ENCODE results near the gene DNM1L. TPM values are rescaled to one million over a fixed set of nuclear protein-coding genes. Genes with fewer than 3 reads are reported as not detected.
A peak's percentile ranks its signal among the peaks of the same experiment; 100 is the strongest.

Gene DNM1L
- total RNA-seq (10 to 100 TPM; 69.5 to 82.8 TPM), total RNA-seq (90.9 to 116 reads per million in 2 donors)

- no peaks in the 10 kb centered on the region for H3K27me3 Mint-ChIP-seq
- peak; percentile 88 to 89 (median 89) for DNase-seq
- H3K4me1 Mint-ChIP-seq = peaks cover 15% of the 10 kb centered on the region
- no peaks in the 10 kb centered on the region for H3K36me3 Mint-ChIP-seq (ENCODE audit: low read depth)
- H3K4me3 Mint-ChIP-seq = peak within 1 kb of the TSS; percentile 91
- H3K27ac Mint-ChIP-seq = peak within 1 kb of the TSS; percentile 81
- ATAC-seq = peak; percentile 99
- no peaks in the 10 kb centered on the region for H3K9me3 ChIP-seq (ENCODE audit: control insufficient read depth, low read length, poor library complexity, severe bottlenecking)
Measured at GRCh38 chr12:32679091-32679919, at the start of gene DNM1L. Gene DNM1L, plus strand, starts transcription at chr12:32679301. Its CDS starts 63 bp downstream, at chr12:32679364.

GRCh38 chr12:32641287-32641901 is 37.7 kb upstream of the DNM1L start:
- no peaks in the 10 kb centered on the region for H3K27me3 Mint-ChIP-seq
- H3K27ac Mint-ChIP-seq = no peak overlapping the region
- H3K4me3 Mint-ChIP-seq = no peak overlapping the region
- peaks cover 2% of the 10 kb centered on the region for H3K36me3 Mint-ChIP-seq (ENCODE audit: low read depth)
- DNase-seq = no peak
- no peaks in the 10 kb centered on the region for H3K4me1 Mint-ChIP-seq
- no peaks in the 10 kb centered on the region for H3K9me3 ChIP-seq (ENCODE audit: control insufficient read depth, low read length, poor library complexity, severe bottlenecking)
- no peak for ATAC-seq

- DNase-seq (no peak), ATAC-seq (no peak)
- H3K9me3 ChIP-seq (ENCODE audit: control insufficient read depth, low read length, poor library complexity, severe bottlenecking) = peaks cover 3% of the 10 kb centered on the region
- Mint-ChIP-seq H3K27me3 (peaks cover 15% of the 10 kb centered on the region), H3K27ac (no peak overlapping the region), H3K4me3 (no peak overlapping the region), H3K36me3 (ENCODE audit: low read depth) (peaks cover 5% of the 10 kb centered on the region), H3K4me1 (no peaks in the 10 kb centered on the region)
Measured at GRCh38 chr12:32644431-32644830, 34.7 kb upstream of the DNM1L start.

- H3K36me3 Mint-ChIP-seq (ENCODE audit: low read depth) = peaks cover 5% of the 10 kb centered on the region
- H3K27ac Mint-ChIP-seq = no peak overlapping the region
- no peak overlapping the region for H3K4me3 Mint-ChIP-seq
- H3K9me3 ChIP-seq (ENCODE audit: control insufficient read depth, low read length, poor library complexity, severe bottlenecking) = peaks cover 3% of the 10 kb centered on the region
- DNase-seq = no peak
- ATAC-seq = no peak
- no peaks in the 10 kb centered on the region for H3K4me1 Mint-ChIP-seq
- peaks cover 20% of the 10 kb centered on the region for H3K27me3 Mint-ChIP-seq
Measured at GRCh38 chr12:32647275-32647674, 31.8 kb upstream of the DNM1L start.

GRCh38 chr12:32650508-32650907 is 28.6 kb upstream of the DNM1L start:
- peaks cover 3% of the 10 kb centered on the region for H3K9me3 ChIP-seq (ENCODE audit: control insufficient read depth, low read length, poor library complexity, severe bottlenecking)
- no peak for ATAC-seq
- no peaks in the 10 kb centered on the region for H3K4me1 Mint-ChIP-seq
- H3K27ac Mint-ChIP-seq = no peak overlapping the region
- no peak overlapping the region for H3K4me3 Mint-ChIP-seq
- H3K27me3 Mint-ChIP-seq = peaks cover 20% of the 10 kb centered on the region
- H3K36me3 Mint-ChIP-seq (ENCODE audit: low read depth) = peaks cover 5% of the 10 kb centered on the region
- DNase-seq = no peak

DNA sequence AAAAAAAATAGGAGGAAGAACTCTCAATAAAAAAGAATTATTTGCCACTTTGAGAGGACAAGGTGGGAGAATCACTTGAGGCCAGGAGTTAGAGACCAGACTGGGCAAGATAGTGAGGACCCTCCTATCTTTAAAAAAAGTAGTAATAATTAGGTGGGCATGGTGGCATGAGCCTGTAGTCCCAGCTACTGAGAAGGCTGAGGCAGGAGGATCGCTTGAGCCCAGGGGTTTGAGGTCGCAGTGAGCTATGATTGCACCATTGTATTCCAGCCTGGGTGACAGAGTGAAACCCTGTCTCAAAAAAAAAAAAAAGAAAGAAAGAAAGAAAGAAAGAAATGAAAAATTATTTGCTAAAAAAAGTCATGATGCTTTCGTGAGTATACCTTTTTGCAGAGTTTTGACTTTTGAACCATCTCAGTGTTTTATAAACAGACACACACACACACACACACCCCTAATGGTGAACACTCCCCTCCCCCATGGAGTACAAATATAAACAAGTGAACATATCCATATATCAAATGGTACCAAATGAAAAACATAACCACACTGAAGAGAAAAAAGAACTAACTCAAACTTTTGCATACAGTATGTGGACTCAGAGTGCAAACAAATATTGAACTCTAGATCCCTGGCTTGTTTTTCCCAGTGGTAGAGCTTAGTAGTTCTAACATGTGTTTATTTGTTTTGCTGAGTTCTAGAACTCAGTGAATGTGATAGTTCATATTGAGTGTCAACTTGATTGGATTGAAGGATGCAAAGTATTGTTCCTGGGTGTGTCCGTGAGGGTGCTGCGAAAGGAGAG is 27.7 kb upstream of the DNM1L start:
- no peak for DNase-seq
- Mint-ChIP-seq H3K27me3 (peaks cover 20% of the 10 kb centered on the region), H3K4me3 (no peak overlapping the region)

DNA sequence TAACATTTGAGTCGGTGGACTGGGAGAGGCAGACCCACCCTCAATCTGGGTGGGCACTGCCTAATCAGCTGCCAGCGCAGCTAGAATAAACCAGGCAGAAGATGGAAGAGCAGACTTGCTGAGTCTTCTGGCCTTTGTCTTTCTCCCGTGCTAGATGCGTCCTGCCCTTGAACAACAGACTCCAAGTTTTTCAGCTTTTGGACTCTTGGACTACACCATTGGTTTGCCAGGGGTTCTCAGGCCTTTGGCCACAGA is 27.2 kb upstream of the DNM1L start:
- Mint-ChIP-seq H3K36me3 (ENCODE audit: low read depth) (peaks cover 5% of the 10 kb centered on the region), H3K27me3 (peaks cover 20% of the 10 kb centered on the region), H3K27ac (no peak overlapping the region), H3K4me1 (no peaks in the 10 kb centered on the region), H3K4me3 (no peak overlapping the region)
- no peak for ATAC-seq
- no peak for DNase-seq
- H3K9me3 ChIP-seq (ENCODE audit: control insufficient read depth, low read length, poor library complexity, severe bottlenecking) = peaks cover 3% of the 10 kb centered on the region

More for the DNA sequence above, 27.7 kb upstream of the DNM1L start:
- H3K4me1 Mint-ChIP-seq = no peaks in the 10 kb centered on the region
- peaks cover 3% of the 10 kb centered on the region for H3K9me3 ChIP-seq (ENCODE audit: control insufficient read depth, low read length, poor library complexity, severe bottlenecking)
- no peak for ATAC-seq
- no peak overlapping the region for H3K27ac Mint-ChIP-seq
- peaks cover 5% of the 10 kb centered on the region for H3K36me3 Mint-ChIP-seq (ENCODE audit: low read depth)

DNA sequence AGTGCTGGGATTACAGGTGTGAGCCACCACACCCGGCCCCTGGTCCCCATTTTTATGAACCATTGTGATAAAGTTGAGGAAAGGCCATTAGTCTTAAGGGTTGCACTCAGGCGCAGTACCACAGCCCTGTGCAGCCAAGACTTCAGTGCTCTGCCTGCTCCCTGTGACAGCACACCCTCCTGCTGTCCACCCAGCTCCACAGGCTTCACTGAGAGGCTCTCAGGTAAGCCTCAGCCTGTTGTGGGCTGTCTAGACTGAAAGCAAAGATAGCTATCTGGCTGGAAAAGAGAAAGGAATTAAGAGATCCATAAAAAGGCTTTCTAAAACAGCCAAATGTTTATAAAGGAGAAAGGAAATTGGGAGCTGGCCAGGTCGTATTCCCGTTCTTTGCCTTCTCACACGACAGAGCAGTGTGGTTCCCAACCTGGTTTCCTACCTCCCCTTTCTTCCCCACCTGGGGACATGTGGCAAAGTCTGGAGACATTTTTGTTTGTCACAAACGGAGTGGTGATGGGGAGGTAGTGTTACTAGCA is 19.1 kb upstream of the DNM1L start:
- no peak for ATAC-seq
- H3K27me3 Mint-ChIP-seq = peaks cover 4% of the 10 kb centered on the region

DNA sequence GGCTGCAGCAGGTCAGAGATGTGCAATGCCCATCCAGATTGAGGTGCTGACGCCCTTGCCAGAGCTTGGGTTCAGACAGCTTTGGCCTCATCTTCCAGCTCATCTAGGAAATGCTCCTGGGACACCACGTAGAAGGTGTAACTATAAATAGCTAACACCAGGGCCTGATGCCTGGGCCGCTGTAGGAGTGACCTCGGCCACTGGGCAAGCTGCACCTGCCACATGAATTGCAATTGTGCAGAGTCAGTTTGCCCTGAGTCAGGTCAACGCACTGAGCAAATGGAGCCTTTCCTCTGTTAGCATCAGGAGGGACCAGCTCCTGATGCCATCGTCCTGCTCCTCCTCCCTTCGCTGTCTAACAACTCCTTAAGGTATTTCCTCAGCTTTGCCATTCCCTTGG is 17.4 kb upstream of the DNM1L start:
- Mint-ChIP-seq H3K27ac (no peak overlapping the region), H3K27me3 (peaks cover 10% of the 10 kb centered on the region), H3K4me1 (no peaks in the 10 kb centered on the region), H3K4me3 (no peak overlapping the region), H3K36me3 (ENCODE audit: low read depth) (no peaks in the 10 kb centered on the region)
- H3K9me3 ChIP-seq (ENCODE audit: control insufficient read depth, low read length, poor library complexity, severe bottlenecking) = no peaks in the 10 kb centered on the region
- no peak for ATAC-seq
- no peak for DNase-seq

More for the DNA sequence above, 19.1 kb upstream of the DNM1L start:
- DNase-seq = no peak
- H3K9me3 ChIP-seq (ENCODE audit: control insufficient read depth, low read length, poor library complexity, severe bottlenecking) = no peaks in the 10 kb centered on the region
- Mint-ChIP-seq H3K27ac (no peak overlapping the region), H3K4me1 (no peaks in the 10 kb centered on the region), H3K4me3 (no peak overlapping the region), H3K36me3 (ENCODE audit: low read depth) (no peaks in the 10 kb centered on the region)

GRCh38 chr12:32662665-32663064 is 16.4 kb upstream of the DNM1L start:
- Mint-ChIP-seq H3K36me3 (ENCODE audit: low read depth) (no peaks in the 10 kb centered on the region), H3K4me1 (no peaks in the 10 kb centered on the region), H3K27me3 (peaks cover 13% of the 10 kb centered on the region), H3K4me3 (no peak overlapping the region), H3K27ac (no peak overlapping the region)
- no peaks in the 10 kb centered on the region for H3K9me3 ChIP-seq (ENCODE audit: control insufficient read depth, low read length, poor library complexity, severe bottlenecking)
- ATAC-seq = no peak
- DNase-seq = no peak

DNA sequence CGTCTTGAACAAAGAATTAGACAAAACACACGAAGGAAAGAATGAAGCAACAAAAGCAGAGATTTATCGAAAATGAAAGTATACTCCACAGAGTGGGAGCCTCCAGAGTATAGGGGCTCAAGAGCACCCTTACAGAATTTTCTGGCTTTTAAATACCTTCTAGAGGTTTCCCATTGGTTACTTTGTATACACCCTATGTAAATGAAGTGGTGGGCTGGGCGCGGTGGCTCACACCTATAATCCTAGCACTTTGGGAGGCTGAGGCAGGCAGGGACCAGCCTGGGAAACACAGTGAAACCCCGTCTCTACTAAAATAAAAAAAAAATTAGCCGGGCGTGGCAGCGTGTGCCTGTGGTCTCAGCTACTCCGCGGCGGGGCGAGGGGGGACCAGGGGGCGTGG is 13.1 kb upstream of the DNM1L start:
- peaks cover 14% of the 10 kb centered on the region for H3K27me3 Mint-ChIP-seq
- H3K9me3 ChIP-seq (ENCODE audit: control insufficient read depth, low read length, poor library complexity, severe bottlenecking) = no peaks in the 10 kb centered on the region
- peaks cover 2% of the 10 kb centered on the region for H3K36me3 Mint-ChIP-seq (ENCODE audit: low read depth)
- ATAC-seq (no peak), DNase-seq (no peak)
- H3K4me3 Mint-ChIP-seq = no peak overlapping the region
- no peak overlapping the region for H3K27ac Mint-ChIP-seq
- peaks cover 2% of the 10 kb centered on the region for H3K4me1 Mint-ChIP-seq

- Mint-ChIP-seq H3K4me1 (peaks cover 2% of the 10 kb centered on the region), H3K4me3 (no peak overlapping the region), H3K27ac (no peak overlapping the region), H3K27me3 (peaks cover 15% of the 10 kb centered on the region), H3K36me3 (ENCODE audit: low read depth) (peaks cover 2% of the 10 kb centered on the region)
- no peak for ATAC-seq
- DNase-seq = no peak
- no peaks in the 10 kb centered on the region for H3K9me3 ChIP-seq (ENCODE audit: control insufficient read depth, low read length, poor library complexity, severe bottlenecking)
Measured at GRCh38 chr12:32669584-32669983, 9.5 kb upstream of the DNM1L start.

All from T-helper 17 cell (primary cell).